Skeletal muscle tissue (tissue), 4 donors: Measurements from ENCODE around the gene GGTLC1. TPM values are rescaled to one million over a fixed set of nuclear protein-coding genes. Genes with fewer than 3 reads are reported as not detected.

Source experiments
- H3K27ac ChIP-seq: one replicate; pipeline ENCODE4 v1.7.0; 2013; ENCODE audit warnings: mild to moderate bottlenecking, low read depth, low read length, inconsistent platforms
- H3K27me3 ChIP-seq, 3 donors: one replicate each; pipeline ENCODE4 v1.7.0; 2013; ENCODE audit warnings: low read length in 3 of 3; ENCODE audit not compliant: control insufficient read depth in 3 of 3, insufficient read depth in 3 of 3
- H3K36me3 ChIP-seq, 3 donors: one replicate each; pipeline ENCODE4 v1.7.0; 2013; ENCODE audit warnings: low read length in 3 of 3; ENCODE audit not compliant: control insufficient read depth in 3 of 3, insufficient read depth in 3 of 3
- H3K4me1 ChIP-seq, 3 donors: one replicate each; pipeline ENCODE4 v1.7.0; 2013; ENCODE audit warnings: low read length in 3 of 3, mild to moderate bottlenecking in 3 of 3; ENCODE audit not compliant: control insufficient read depth in 3 of 3, insufficient read depth in 3 of 3
- H3K4me3 ChIP-seq, 3 donors: one replicate each; pipeline ENCODE4 v1.7.0; 2013; ENCODE audit warnings: low read length in 3 of 3
- H3K9ac ChIP-seq, 3 donors: one replicate each; pipeline ENCODE4 v1.7.0; 2013; ENCODE audit warnings: low read length in 3 of 3, mild to moderate bottlenecking in 3 of 3, moderate library complexity in 2 of 3, low read depth in 1 of 3
- H3K9me3 ChIP-seq, 3 donors: one replicate each; pipeline ENCODE4 v1.7.0; 2013; ENCODE audit warnings: low read length in 3 of 3; ENCODE audit not compliant: control insufficient read depth in 3 of 3
- total RNA-seq: library from RNA; depleted of rRNA; stranded (reverse); fragments of >200 nt; gene quantifications from one replicate; pipeline ENCODE4 v1.2.3, GENCODE V29; 2014
- donor health status: Osteomylitis.

Gene GGTLC1
- total RNA-seq, 1 donor from 2014 or later, result not detected

- H3K27me3 ChIP-seq, result no peaks in the 10 kb centered on the region
- H3K9me3 ChIP-seq, result no peaks in the 10 kb centered on the region
- H3K36me3 ChIP-seq, result no peaks in the 10 kb centered on the region
- H3K27ac ChIP-seq, result no peak overlapping the region
- no peak overlapping the region for H3K9ac ChIP-seq
- no peak overlapping the region for H3K4me3 ChIP-seq
- no peaks in the 10 kb centered on the region for H3K4me1 ChIP-seq
Measured at GRCh38 chr20:23967616-23967979, 21.0 kb downstream of the GGTLC1 start.

- Histone ChIP-seq H3K9ac (no peak overlapping the region), H3K27ac (no peak overlapping the region), H3K4me3 (no peak overlapping the region), H3K9me3 (no peaks in the 10 kb centered on the region), H3K4me1 (no peaks in the 10 kb centered on the region), H3K36me3 (no peaks in the 10 kb centered on the region), H3K27me3 (no peaks in the 10 kb centered on the region)
Measured at GRCh38 chr20:23966927-23967615, 21.5 kb downstream of the GGTLC1 start.

- Histone ChIP-seq H3K9me3 (no peaks in the 10 kb centered on the region), H3K27me3 (peaks cover 0 to 1% (median 0%) of the 10 kb centered on the region in 3 donors), H3K4me1 (no peaks in the 10 kb centered on the region), H3K27ac (no peak overlapping the region), H3K36me3 (no peaks in the 10 kb centered on the region), H3K4me3 (no peak overlapping the region), H3K9ac (no peak overlapping the region)
Measured at GRCh38 chr20:23966298-23966697, 22.3 kb downstream of the GGTLC1 start.

- Histone ChIP-seq H3K4me3 (no peak overlapping the region), H3K27me3 (peaks cover 0 to 2% (median 0%) of the 10 kb centered on the region in 3 donors), H3K9me3 (no peaks in the 10 kb centered on the region), H3K4me1 (no peaks in the 10 kb centered on the region), H3K36me3 (no peaks in the 10 kb centered on the region), H3K9ac (no peak overlapping the region), H3K27ac (no peak overlapping the region)
Measured at GRCh38 chr20:23963941-23964340, 24.6 kb downstream of the GGTLC1 start.

GRCh38 chr20:23962272-23962671, 26.3 kb downstream of the GGTLC1 start:
- H3K27ac ChIP-seq, result no peak overlapping the region
- no peak overlapping the region for H3K9ac ChIP-seq
- no peak overlapping the region for H3K4me3 ChIP-seq
- peaks cover 0 to 2% (median 0%) of the 10 kb centered on the region in 3 donors for H3K27me3 ChIP-seq
- no peaks in the 10 kb centered on the region for H3K36me3 ChIP-seq
- H3K9me3 ChIP-seq, result no peaks in the 10 kb centered on the region
- no peaks in the 10 kb centered on the region for H3K4me1 ChIP-seq

- Histone ChIP-seq H3K4me3 (no peak overlapping the region), H3K36me3 (no peaks in the 10 kb centered on the region), H3K9ac (no peak overlapping the region), H3K4me1 (no peaks in the 10 kb centered on the region), H3K27me3 (peaks cover 0 to 3% (median 2%) of the 10 kb centered on the region in 3 donors), H3K27ac (no peak overlapping the region), H3K9me3 (no peaks in the 10 kb centered on the region)
Measured at GRCh38 chr20:23959054-23959453, 29.5 kb downstream of the GGTLC1 start.

- no peak overlapping the region for H3K4me3 ChIP-seq
- H3K27me3 ChIP-seq, result peaks cover 0 to 18% (median 3%) of the 10 kb centered on the region in 3 donors
- H3K9me3 ChIP-seq, result no peaks in the 10 kb centered on the region
- H3K9ac ChIP-seq, result no peak overlapping the region
- no peak overlapping the region for H3K27ac ChIP-seq
- H3K36me3 ChIP-seq, result no peaks in the 10 kb centered on the region
- no peaks in the 10 kb centered on the region for H3K4me1 ChIP-seq
Measured at GRCh38 chr20:23955896-23956295, 32.7 kb downstream of the GGTLC1 start.

GRCh38 chr20:23954008-23954745, 34.4 kb downstream of the GGTLC1 start:
- H3K9ac ChIP-seq, result no peak overlapping the region
- H3K4me3 ChIP-seq, result no peak overlapping the region
- H3K4me1 ChIP-seq, result no peaks in the 10 kb centered on the region
- H3K36me3 ChIP-seq, result no peaks in the 10 kb centered on the region
- H3K9me3 ChIP-seq, result no peaks in the 10 kb centered on the region
- no peak overlapping the region for H3K27ac ChIP-seq
- peaks cover 0 to 18% (median 3%) of the 10 kb centered on the region in 3 donors for H3K27me3 ChIP-seq

GRCh38 chr20:23946206-23946605, 42.4 kb downstream of the GGTLC1 start:
- H3K4me3 ChIP-seq, result no peak overlapping the region

GRCh38 chr20:23943304-23943703, 45.3 kb downstream of the GGTLC1 start:
- no peaks in the 10 kb centered on the region for H3K36me3 ChIP-seq
- H3K4me1 ChIP-seq, result peaks cover 0 to 4% (median 0%) of the 10 kb centered on the region in 3 donors
- H3K27ac ChIP-seq, result no peak overlapping the region
- H3K4me3 ChIP-seq, result no peak overlapping the region
- H3K9ac ChIP-seq, result no peak overlapping the region
- H3K27me3 ChIP-seq, result no peaks in the 10 kb centered on the region
- H3K9me3 ChIP-seq, result no peaks in the 10 kb centered on the region

More at GRCh38 chr20:23946206-23946605, 42.4 kb downstream of the GGTLC1 start:
- Histone ChIP-seq H3K4me1 (no peaks in the 10 kb centered on the region), H3K9me3 (no peaks in the 10 kb centered on the region), H3K27ac (no peak overlapping the region), H3K9ac (no peak overlapping the region), H3K36me3 (no peaks in the 10 kb centered on the region), H3K27me3 (peaks cover 0 to 3% (median 0%) of the 10 kb centered on the region in 3 donors)
